ENCODE data around the gene MGAT5B.

GRCh38 chr17:76944477-76944876, 76.3 kb downstream of the MGAT5B start:
- no peak for TF ChIP-seq POLR2A (IDR thresholded peaks at IDR 0.05)
- TF ChIP-seq EP300 (IDR thresholded peaks at IDR 0.05) = no peak
- TF ChIP-seq CTCF (IDR thresholded peaks at IDR 0.05) = no peak

All from tibial nerve (tissue), 4 donors.